H1 (cell line): ENCODE results near the gene CPPED1. TPM values are rescaled to one million over a fixed set of nuclear protein-coding genes. Genes with fewer than 3 reads are reported as not detected.

Experiments used
- ASH2L ChIP-seq: fragments of 200-600, 300-600 bp; sonication (generic); IDR thresholded peaks from one replicate; pipeline ENCODE4 v1.7.1; 2017; ENCODE audit warnings: low read length
- BACH1 ChIP-seq: IDR thresholded peaks from 2 replicates; pipeline ENCODE4 v1.6.1; 2012; ENCODE audit warnings: low read length, improper control_type of control experiment
- CBX8 ChIP-seq: fragments of 300-800, 300-1000 bp; sonication (generic); IDR thresholded peaks from 2 replicates; pipeline ENCODE4 v1.7.1; 2016; ENCODE audit warnings: low read depth, low read length, borderline replicate concordance
- CEBPB ChIP-seq: IDR thresholded peaks from 2 replicates; pipeline ENCODE4 v1.6.1; 2012; ENCODE audit warnings: low read depth, low read length
- EGR1 ChIP-seq: IDR thresholded peaks from 2 replicates; pipeline ENCODE4 v1.6.1; 2011; ENCODE audit warnings: low read depth, low read length, borderline replicate concordance
- JUN ChIP-seq: IDR thresholded peaks from 2 replicates; pipeline ENCODE4 v1.6.1; 2011; ENCODE audit warnings: low read depth, mild to moderate bottlenecking, improper control_type of control experiment, low read length
- KDM1A ChIP-seq: fragments of 200-600, 300-600 bp; sonication (generic); IDR thresholded peaks from 2 replicates; pipeline ENCODE4 v1.7.1; 2016; ENCODE audit warnings: mild to moderate bottlenecking, low read length, borderline replicate concordance
- KDM4A ChIP-seq: IDR thresholded peaks from one replicate; pipeline ENCODE4 v1.7.1; 2012; ENCODE audit warnings: low read depth, mild to moderate bottlenecking, moderate library complexity, low read length, inconsistent platforms; ENCODE audit not compliant: severe bottlenecking
- KDM5A ChIP-seq: fragments of 200-600 bp; IDR thresholded peaks from 2 replicates; pipeline ENCODE4 v1.7.1; 2012; ENCODE audit warnings: mild to moderate bottlenecking, low read length, inconsistent platforms, mixed read lengths
- MAFK ChIP-seq: IDR thresholded peaks from 2 replicates; pipeline ENCODE4 v1.6.1; 2012; ENCODE audit warnings: low read depth, mild to moderate bottlenecking, improper control_type of control experiment, low read length
- PHF8 ChIP-seq: fragments of 200-600 bp; sonication (generic); conservative IDR thresholded peaks from 2 replicates; pipeline ENCODE4 v1.7.1; 2012; ENCODE audit warnings: low read depth, mild to moderate bottlenecking, inconsistent platforms, low read length, moderate library complexity
- POLR2AphosphoS5 ChIP-seq: IDR thresholded peaks from 2 replicates; pipeline ENCODE4 v1.6.1; 2011; ENCODE audit warnings: low read depth, low read length
- RBBP5 ChIP-seq: IDR thresholded peaks from 2 replicates; pipeline ENCODE4 v1.7.1; 2012; ENCODE audit warnings: low read depth, mild to moderate bottlenecking, inconsistent platforms, low read length, moderate library complexity, borderline replicate concordance
- SP2 ChIP-seq: IDR thresholded peaks from 2 replicates; pipeline ENCODE4 v1.6.1; 2012; ENCODE audit warnings: mild to moderate bottlenecking, low read length, inconsistent platforms
- SUZ12 ChIP-seq: fragments of 200-600 bp; sonication (generic); IDR thresholded peaks from 2 replicates; pipeline ENCODE4 v1.6.1; 2012; ENCODE audit warnings: mild to moderate bottlenecking, inconsistent platforms, low read length, moderate library complexity, mixed read lengths
- TAF1 ChIP-seq: IDR thresholded peaks from 2 replicates; pipeline ENCODE4 v1.6.1; 2011; ENCODE audit warnings: mild to moderate bottlenecking, low read depth, low read length
- polyA plus RNA-seq, 7 experiments: library from polyadenylated mRNA; depleted of rRNA in 3 of 7; stranded (reverse) in 5 of 7; unstranded in 2 of 7; fragments of >200 nt in 5 of 7; fragments of 200-250 nt in 2 of 7; gene quantifications; 1 replicate in 5 of 7; 2 replicates in 1 of 7; 4 replicates in 1 of 7; pipeline versions ENCODE4 v1.2.1 to v1.2.3, GENCODE V29; 2011 to 2013; ENCODE audit warnings: missing spikeins in 2 of 7, mixed read lengths in 2 of 7
- total RNA-seq: library from RNA; stranded (reverse); fragmentation: NEBNext Ultra II Directional; extraction: Animal tissue kit (Norgen Biotek cat#: 25700); gene quantifications from 2 replicates; pipeline ENCODE4 v1.2.1, GENCODE V29; 2021
- TF ChIP-seq, protein P1 (sequence below): IDR thresholded peaks from 2 replicates; pipeline ENCODE4 v1.6.1; 2012; ENCODE audit warnings: inconsistent platforms
- TF ChIP-seq, protein P2 (sequence below): IDR thresholded peaks from 2 replicates; pipeline ENCODE4 v1.6.1; 2011; ENCODE audit warnings: low read length, improper control_type of control experiment
- TF ChIP-seq, protein P3 (sequence below): IDR thresholded peaks from 2 replicates; pipeline ENCODE4 v1.6.1; 2012; ENCODE audit warnings: low read length, inconsistent platforms
- TF ChIP-seq, protein P4 (sequence below): IDR thresholded peaks from 2 replicates; pipeline ENCODE4 v1.6.1; 2012; ENCODE audit warnings: inconsistent platforms

Gene CPPED1
- total and polyA plus RNA-seq, 2 of the 8 experiments (the other 6 are each of a cell fraction or from before 2014, with no cell fraction given), result 3.5 to 11.2 TPM

DNA sequence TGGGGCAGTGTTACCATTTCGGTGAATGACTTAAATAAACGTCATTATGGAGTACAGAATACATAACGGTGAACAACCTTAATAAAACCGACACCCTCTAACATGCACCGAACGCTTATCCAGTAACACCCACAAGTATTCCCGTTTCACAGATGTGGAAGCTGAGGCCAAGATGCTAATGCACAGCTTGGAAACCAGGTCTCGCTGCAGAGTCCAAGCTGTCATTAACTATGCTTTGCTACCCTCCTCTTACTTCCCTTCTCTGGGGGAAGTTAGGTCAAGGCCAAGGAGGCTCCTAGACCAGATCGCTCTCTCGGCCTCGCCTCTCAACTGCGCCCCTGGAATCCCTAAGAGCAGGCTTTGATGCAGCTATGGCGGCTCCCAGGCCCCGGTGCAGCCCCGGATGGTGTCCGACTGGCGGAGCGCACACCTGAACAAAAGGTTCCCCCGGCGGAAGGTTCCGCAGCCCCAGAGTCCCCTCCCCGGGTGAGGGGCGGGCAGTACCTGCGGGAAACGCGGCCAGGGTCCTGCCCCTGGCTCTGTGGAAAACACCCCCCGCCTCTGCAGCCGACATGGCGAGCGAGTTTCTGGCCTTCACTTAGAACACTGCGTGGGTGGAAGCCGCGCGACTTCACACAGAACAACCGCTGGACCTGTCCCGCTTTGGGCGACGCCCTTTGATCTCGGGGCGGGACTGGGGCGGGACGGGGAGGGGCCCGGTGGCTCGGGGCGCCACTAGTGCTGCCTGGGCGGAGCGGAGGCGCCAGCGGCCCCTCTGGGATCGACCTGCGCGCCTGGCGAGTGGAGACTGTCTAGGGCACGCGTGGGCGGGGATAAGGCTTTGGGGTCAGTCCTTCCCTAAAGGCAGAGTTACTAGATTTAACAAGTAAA is at the start of gene CPPED1 (continued):
- peak; percentile 44; the same call in 1 of the 2 replicates for TF ChIP-seq CEBPB
- TF ChIP-seq POLR2AphosphoS5, result peak; percentile 90; the same call in 1 of the 2 replicates
- TF ChIP-seq BACH1, result peak; percentile 57; the same call in 1 of the 2 replicates
- peak; percentile 72 for TF ChIP-seq PHF8
- TF ChIP-seq RBBP5, result no peak
- TF ChIP-seq, protein P1, sequence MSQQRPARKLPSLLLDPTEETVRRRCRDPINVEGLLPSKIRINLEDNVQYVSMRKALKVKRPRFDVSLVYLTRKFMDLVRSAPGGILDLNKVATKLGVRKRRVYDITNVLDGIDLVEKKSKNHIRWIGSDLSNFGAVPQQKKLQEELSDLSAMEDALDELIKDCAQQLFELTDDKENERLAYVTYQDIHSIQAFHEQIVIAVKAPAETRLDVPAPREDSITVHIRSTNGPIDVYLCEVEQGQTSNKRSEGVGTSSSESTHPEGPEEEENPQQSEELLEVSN, result peak; percentile 37; the same call in 1 of the 2 replicates
- TF ChIP-seq MAFK, result 0 out of 2 replicates have a peak, but pooled peaks have one; percentile 2
- TF ChIP-seq, protein P2, sequence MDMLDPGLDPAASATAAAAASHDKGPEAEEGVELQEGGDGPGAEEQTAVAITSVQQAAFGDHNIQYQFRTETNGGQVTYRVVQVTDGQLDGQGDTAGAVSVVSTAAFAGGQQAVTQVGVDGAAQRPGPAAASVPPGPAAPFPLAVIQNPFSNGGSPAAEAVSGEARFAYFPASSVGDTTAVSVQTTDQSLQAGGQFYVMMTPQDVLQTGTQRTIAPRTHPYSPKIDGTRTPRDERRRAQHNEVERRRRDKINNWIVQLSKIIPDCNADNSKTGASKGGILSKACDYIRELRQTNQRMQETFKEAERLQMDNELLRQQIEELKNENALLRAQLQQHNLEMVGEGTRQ, result no peak
- TF ChIP-seq, protein P3, sequence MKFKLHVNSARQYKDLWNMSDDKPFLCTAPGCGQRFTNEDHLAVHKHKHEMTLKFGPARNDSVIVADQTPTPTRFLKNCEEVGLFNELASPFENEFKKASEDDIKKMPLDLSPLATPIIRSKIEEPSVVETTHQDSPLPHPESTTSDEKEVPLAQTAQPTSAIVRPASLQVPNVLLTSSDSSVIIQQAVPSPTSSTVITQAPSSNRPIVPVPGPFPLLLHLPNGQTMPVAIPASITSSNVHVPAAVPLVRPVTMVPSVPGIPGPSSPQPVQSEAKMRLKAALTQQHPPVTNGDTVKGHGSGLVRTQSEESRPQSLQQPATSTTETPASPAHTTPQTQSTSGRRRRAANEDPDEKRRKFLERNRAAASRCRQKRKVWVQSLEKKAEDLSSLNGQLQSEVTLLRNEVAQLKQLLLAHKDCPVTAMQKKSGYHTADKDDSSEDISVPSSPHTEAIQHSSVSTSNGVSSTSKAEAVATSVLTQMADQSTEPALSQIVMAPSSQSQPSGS, result peak; percentile 76
- peak; percentile 96 for TF ChIP-seq KDM4A
- TF ChIP-seq EGR1, result peak; percentile 97
- TF ChIP-seq, protein P4, sequence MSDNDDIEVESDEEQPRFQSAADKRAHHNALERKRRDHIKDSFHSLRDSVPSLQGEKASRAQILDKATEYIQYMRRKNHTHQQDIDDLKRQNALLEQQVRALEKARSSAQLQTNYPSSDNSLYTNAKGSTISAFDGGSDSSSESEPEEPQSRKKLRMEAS, result 0 out of 2 replicates have a peak, but pooled peaks have one; percentile 56
- no peak for TF ChIP-seq SUZ12
- peak; percentile 88 for TF ChIP-seq ASH2L
- TF ChIP-seq CBX8, result no peak
- TF ChIP-seq JUN, result 0 out of 2 replicates have a peak, but pooled peaks have one; percentile 39
- peak; percentile 98 for TF ChIP-seq TAF1
- peak; percentile 99 for TF ChIP-seq KDM1A
- TF ChIP-seq KDM5A, result peak; percentile 70
- no peak for TF ChIP-seq SP2
